BLaER1 (cell line): ENCODE data around the gene ERVK3-1.
"Not testable (repeated sequence)": the region's sequence is repeated elsewhere in the genome, so short reads cannot be mapped to it uniquely, and the experiment has no call there.

Source experiments
- H3K27ac ChIP-seq: shearing (Covaris generic); formaldehyde crosslinking; 2 replicates; pipeline ENCODE4 v1.8.1; 2022
- H3K27me3 ChIP-seq: shearing (Covaris generic); formaldehyde crosslinking; 2 replicates; pipeline ENCODE4 v1.8.1; 2022
- H3K36me3 ChIP-seq: shearing (Covaris generic); formaldehyde crosslinking; 2 replicates; pipeline ENCODE4 v1.8.1; 2022
- H3K4me1 ChIP-seq: shearing (Covaris generic); formaldehyde crosslinking; 2 replicates; pipeline ENCODE4 v1.8.1; 2022
- H3K4me2 ChIP-seq: shearing (Covaris generic); formaldehyde crosslinking; 2 replicates; pipeline ENCODE4 v1.8.1; 2022
- H3K4me3 ChIP-seq: shearing (Covaris generic); formaldehyde crosslinking; 2 replicates; pipeline ENCODE4 v1.8.1; 2022
- H3K9ac ChIP-seq: shearing (Covaris generic); formaldehyde crosslinking; 2 replicates; pipeline ENCODE4 v1.8.1; 2022
- H3K9me3 ChIP-seq: shearing (Covaris generic); formaldehyde crosslinking; 2 replicates; pipeline ENCODE4 v1.8.1; 2022
- H4K20me1 ChIP-seq: shearing (Covaris generic); formaldehyde crosslinking; 2 replicates; pipeline ENCODE4 v1.8.1; 2022
- Cebpa-rat ChIP-seq: shearing (Covaris generic); IDR thresholded peaks from 2 replicates; pipeline ENCODE4 v1.8.1; 2022

ERVK3-1 gene

DNA sequence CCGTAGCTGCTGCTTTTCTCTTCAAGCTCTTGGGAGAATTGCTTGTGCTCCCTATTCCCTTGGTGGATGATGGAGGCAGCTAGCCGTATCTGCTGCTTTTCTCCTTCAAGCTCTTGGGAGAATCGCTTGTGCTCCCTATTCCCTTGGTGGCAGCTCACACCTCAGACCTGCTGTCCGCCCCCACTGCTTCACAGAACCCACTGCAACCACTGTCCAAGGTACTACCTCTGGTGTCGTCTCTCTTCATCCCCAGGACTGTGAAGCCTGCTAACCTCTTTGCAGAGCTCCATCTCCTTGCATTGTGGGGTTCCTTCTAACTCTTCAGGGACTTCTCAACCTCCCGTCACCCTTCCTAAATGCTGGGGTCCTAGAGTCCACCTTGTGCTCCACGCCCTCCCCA lies 4.6 kb upstream of the ERVK3-1 start:
- peaks cover 8% of the 10 kb centered on the region; the same call in 1 of the 2 replicates for H3K4me1 ChIP-seq
- H3K4me2 ChIP-seq = no peak overlapping the region
- no peak for TF ChIP-seq Cebpa-rat
- no peak overlapping the region for H3K27ac ChIP-seq
- H3K4me3 ChIP-seq = no peak overlapping the region
- H3K27me3 ChIP-seq = no peaks in the 10 kb centered on the region
- H4K20me1 ChIP-seq = peaks cover 78% of the 10 kb centered on the region
- no peak overlapping the region for H3K9ac ChIP-seq
- peaks cover 76% of the 10 kb centered on the region for H3K36me3 ChIP-seq
- peaks cover 26% of the 10 kb centered on the region for H3K9me3 ChIP-seq

DNA sequence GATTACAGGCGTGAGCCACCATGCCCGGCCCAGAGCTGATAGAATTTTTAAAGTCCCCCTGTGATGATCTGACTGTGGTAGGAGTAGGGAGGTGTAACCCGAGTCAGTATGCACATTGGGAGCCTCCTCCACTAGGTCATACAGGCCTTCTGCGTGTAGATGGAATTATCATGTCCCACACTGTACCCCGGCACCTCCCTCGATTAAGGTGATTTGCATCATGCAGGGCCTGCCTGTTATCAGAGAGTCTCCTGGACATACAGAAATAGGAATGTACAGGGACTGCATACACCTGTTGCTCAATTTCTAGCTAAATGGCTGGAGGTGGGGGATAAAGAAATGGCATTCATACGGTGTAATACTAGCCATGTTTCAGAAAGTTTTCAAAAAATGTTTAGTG lies 922 bp upstream of the ERVK3-1 start:
- H3K36me3 ChIP-seq = peaks cover 71% of the 10 kb centered on the region
- H3K9ac ChIP-seq = no peak overlapping the region
- no peaks in the 10 kb centered on the region for H3K27me3 ChIP-seq
- H3K9me3 ChIP-seq = no peaks in the 10 kb centered on the region; the same call in 1 of the 2 replicates
- peaks cover 22% of the 10 kb centered on the region for H3K4me1 ChIP-seq
- H4K20me1 ChIP-seq = peaks cover 77% of the 10 kb centered on the region
- no peak overlapping the region for H3K27ac ChIP-seq
- no peak for TF ChIP-seq Cebpa-rat
- H3K4me2 ChIP-seq = peak overlapping the region; percentile 93
- no peak overlapping the region for H3K4me3 ChIP-seq

DNA sequence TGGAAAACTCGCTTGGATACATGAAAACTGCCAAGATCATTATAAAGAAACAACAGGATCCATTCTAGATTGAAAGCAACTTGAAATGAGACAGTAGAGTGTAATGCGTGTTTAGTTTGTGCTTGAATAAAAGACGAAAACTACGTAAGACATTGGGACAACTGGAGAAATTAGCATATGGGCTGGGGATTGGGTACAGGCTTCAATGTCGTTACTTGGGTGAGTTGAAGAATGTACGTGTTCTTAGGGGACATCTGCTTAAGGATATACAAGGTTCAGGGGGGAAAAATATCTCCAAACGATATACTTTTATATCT lies 471 bp upstream of the ERVK3-1 start:
- Histone ChIP-seq H3K4me3 (peak overlapping the region; percentile 79), H4K20me1 (peaks cover 78% of the 10 kb centered on the region), H3K9ac (no peak overlapping the region; the same call in 1 of the 2 replicates), H3K36me3 (peaks cover 71% of the 10 kb centered on the region), H3K27ac (no peak overlapping the region), H3K4me2 (peak overlapping the region; percentile 93), H3K27me3 (no peaks in the 10 kb centered on the region), H3K4me1 (peaks cover 22% of the 10 kb centered on the region), H3K9me3 (no peaks in the 10 kb centered on the region; the same call in 1 of the 2 replicates)
- no peak for TF ChIP-seq Cebpa-rat

DNA sequence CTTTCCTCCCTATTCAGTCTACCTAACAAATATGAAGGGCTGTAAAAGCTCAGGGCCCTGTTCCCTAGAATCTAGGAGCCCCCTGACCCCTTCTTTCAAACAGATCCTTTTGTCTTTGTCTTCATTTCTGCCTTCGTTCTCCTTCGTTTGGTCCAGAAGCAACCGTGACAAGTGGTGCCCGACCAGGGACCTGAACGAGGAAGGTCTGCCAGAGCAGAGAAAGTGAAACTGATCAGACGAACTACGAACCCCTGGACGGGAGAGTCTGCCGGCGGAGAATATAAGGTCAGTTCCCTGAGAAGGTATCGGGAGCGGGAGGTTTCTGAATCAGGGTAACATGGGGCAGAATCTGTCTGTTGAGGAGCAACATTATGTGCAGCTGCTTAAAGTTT lies 751 bp downstream of the ERVK3-1 start:
- H3K9me3 ChIP-seq = no peaks in the 10 kb centered on the region; the same call in 1 of the 2 replicates
- H3K4me3 ChIP-seq = peak overlapping the region; percentile 79
- TF ChIP-seq Cebpa-rat = no peak
- peaks cover 77% of the 10 kb centered on the region for H4K20me1 ChIP-seq
- peak overlapping the region; percentile 93 for H3K4me2 ChIP-seq
- H3K4me1 ChIP-seq = peaks cover 22% of the 10 kb centered on the region
- H3K27ac ChIP-seq = peak overlapping the region; percentile 85
- H3K36me3 ChIP-seq = peaks cover 71% of the 10 kb centered on the region
- H3K9ac ChIP-seq = peak overlapping the region; percentile 87
- H3K27me3 ChIP-seq = no peaks in the 10 kb centered on the region

DNA sequence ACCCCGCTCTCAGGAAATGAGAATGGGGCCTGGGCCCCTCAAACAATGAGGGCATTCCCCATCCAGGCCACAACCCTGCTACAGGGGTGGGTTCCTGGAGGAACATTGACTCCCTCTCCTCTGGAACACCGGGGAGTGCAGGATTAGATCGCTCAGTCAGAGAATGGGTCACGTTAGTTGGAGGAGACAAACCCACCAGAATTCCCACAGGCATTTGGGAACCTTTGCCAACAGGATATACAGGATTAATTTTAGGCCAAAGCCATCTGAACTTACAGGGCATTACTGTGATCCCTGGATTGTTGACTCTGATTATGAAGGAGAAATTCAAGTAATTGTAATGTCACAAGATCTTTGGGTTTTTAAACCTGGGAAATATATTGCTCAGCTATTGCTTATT lies 2.6 kb downstream of the ERVK3-1 start:
- Histone ChIP-seq H3K4me3 (no peak overlapping the region), H3K4me1 (peaks cover 22% of the 10 kb centered on the region), H4K20me1 (peaks cover 78% of the 10 kb centered on the region), H3K27ac (no peak overlapping the region), H3K9ac (no peak overlapping the region), H3K4me2 (no peak overlapping the region), H3K9me3 (no peaks in the 10 kb centered on the region), H3K27me3 (no peaks in the 10 kb centered on the region), H3K36me3 (peaks cover 74% of the 10 kb centered on the region)
- TF ChIP-seq Cebpa-rat = no peak

DNA sequence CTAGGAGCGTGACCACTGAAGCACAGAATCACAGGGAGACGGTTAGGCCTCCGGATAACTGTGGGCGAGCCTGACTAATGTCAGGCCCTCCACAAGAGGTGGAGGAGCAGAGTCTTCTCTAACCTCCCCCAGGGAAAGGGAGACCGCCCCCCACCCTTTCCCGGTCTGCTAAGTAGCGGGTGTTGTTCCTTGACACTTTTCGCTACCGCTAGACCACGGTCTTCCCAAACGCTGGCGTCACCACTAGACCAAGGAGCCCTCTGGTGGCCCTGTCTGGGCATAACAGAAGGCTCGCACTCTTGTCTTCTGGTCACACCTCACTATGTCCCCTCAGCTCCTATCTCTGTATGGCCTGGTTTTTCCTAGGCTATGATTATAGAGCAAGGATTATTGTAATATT lies 5.5 kb downstream of the ERVK3-1 start:
- H3K4me1 ChIP-seq = peaks cover 14% of the 10 kb centered on the region
- H3K27ac ChIP-seq, H3K27me3 ChIP-seq, H3K9me3 ChIP-seq, H3K4me3 ChIP-seq, H3K9ac ChIP-seq, H3K4me2 ChIP-seq: not testable (repeated sequence)
- H3K36me3 ChIP-seq = peaks cover 95% of the 10 kb centered on the region
- H4K20me1 ChIP-seq = peaks cover 83% of the 10 kb centered on the region

DNA sequence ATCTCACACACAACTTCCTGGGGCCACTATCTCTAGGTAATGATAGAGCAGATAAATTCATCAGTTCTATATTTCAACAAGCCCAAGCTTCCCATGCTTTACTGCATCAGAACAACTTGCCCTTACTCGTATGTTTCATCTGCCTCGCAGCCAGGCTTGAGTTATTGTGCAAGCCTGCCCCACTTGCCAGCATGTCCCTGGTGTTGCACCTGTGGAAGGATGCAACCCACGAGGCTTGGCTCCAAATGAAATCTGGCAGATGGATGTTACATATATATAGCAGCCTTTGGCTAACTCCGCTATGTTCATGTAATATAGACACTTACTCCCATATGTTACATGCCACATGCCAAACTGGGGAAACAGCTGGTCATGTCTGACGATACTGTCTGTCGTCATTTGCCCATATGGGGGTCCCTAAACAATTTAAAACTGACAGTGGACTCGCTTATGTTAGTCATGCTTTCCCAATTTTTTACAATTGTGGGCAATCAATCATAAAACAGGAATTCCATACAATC lies 6.2 kb downstream of the ERVK3-1 start:
- Histone ChIP-seq H3K36me3 (peaks cover 99% of the 10 kb centered on the region), H3K9ac (no peak overlapping the region), H3K4me1 (peaks cover 9% of the 10 kb centered on the region), H3K4me2 (no peak overlapping the region), H3K27ac (no peak overlapping the region), H4K20me1 (peaks cover 86% of the 10 kb centered on the region), H3K27me3 (no peaks in the 10 kb centered on the region), H3K4me3 (no peak overlapping the region), H3K9me3 (no peaks in the 10 kb centered on the region)
- TF ChIP-seq Cebpa-rat = no peak

DNA sequence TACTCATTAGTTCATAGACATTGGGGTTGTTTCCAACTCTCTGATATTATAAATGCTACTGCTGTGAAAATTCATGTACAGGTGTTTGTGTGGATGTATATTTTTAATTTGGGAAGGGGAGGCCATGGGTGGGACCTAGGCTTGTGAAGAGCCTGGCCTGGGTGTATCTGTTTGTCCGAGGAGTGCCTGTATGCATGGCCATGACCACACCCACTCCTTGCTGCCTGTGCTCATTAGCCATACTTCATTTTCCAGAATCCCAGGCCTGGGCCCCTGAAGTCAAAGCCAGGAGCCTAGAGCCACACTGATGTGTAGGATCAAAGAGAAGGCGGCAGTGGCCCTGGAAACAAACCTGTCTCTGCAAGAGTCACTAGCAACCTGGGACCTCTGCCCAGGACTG lies 10.4 kb downstream of the ERVK3-1 start:
- Histone ChIP-seq H3K27me3 (no peaks in the 10 kb centered on the region), H3K4me3 (no peak overlapping the region), H3K9me3 (no peaks in the 10 kb centered on the region), H3K36me3 (peaks cover 80% of the 10 kb centered on the region), H4K20me1 (peaks cover 94% of the 10 kb centered on the region), H3K4me2 (no peak overlapping the region), H3K9ac (no peak overlapping the region), H3K27ac (no peak overlapping the region), H3K4me1 (no peaks in the 10 kb centered on the region)
- TF ChIP-seq Cebpa-rat = no peak

DNA sequence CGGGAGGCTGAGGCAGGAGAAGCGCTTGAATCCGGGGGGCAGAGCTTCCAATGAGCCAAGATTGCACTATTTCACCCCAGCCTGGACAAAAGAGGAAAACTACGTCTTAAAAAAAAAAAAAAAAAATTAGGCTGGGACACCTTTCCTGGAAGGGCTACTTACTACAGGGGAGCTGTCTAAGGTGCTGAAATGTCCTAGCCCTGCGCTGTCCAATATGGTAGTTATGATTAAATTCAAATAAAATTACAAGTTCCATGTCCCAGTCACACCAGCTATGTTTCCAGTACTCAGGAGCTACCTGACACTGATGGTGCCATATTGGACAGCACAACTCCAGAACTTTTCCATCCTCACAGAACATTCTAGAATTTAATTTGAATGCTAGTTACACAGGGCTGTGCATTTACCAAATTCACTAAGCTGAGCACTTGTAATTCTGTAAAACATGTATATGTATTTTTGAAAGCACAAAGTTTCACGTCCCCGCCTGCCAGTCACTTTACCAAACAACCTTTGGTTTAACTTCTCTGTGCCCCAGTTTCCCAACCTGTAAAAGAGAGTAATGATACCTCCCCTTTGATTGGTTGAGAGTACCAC lies 12.4 kb downstream of the ERVK3-1 start:
- H3K4me2 ChIP-seq = no peak overlapping the region
- no peaks in the 10 kb centered on the region for H3K9me3 ChIP-seq
- H3K4me3 ChIP-seq = no peak overlapping the region
- H3K36me3 ChIP-seq = peaks cover 68% of the 10 kb centered on the region
- no peak overlapping the region for H3K9ac ChIP-seq
- no peaks in the 10 kb centered on the region for H3K4me1 ChIP-seq
- H3K27ac ChIP-seq = no peak overlapping the region
- no peak for TF ChIP-seq Cebpa-rat
- H4K20me1 ChIP-seq = peaks cover 89% of the 10 kb centered on the region
- no peaks in the 10 kb centered on the region for H3K27me3 ChIP-seq

DNA sequence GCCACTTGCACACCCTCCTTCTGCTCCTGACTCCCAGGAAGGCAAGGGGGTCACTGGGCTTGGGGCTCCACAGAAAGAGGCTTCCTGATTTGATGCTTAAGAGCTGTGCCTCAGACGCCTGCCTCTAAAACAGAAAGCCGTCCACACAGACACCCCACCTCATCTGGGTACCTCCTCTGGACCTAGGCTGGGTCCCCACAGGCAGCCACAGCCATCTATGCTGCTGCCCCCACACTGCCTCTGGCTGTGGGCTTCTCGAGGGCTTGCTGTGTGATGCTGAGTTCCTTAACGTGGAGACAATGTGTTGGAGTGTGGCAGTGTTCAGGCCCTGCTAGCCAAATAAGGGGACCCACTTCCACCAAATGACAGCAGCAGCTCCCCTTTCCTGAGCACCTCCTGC lies 13.1 kb downstream of the ERVK3-1 start:
- no peak overlapping the region for H3K4me2 ChIP-seq
- H3K27ac ChIP-seq = no peak overlapping the region
- no peaks in the 10 kb centered on the region for H3K9me3 ChIP-seq
- H4K20me1 ChIP-seq = peaks cover 89% of the 10 kb centered on the region
- no peaks in the 10 kb centered on the region for H3K27me3 ChIP-seq
- H3K36me3 ChIP-seq = peaks cover 68% of the 10 kb centered on the region
- H3K4me1 ChIP-seq = no peaks in the 10 kb centered on the region
- H3K9ac ChIP-seq = no peak overlapping the region
- TF ChIP-seq Cebpa-rat = no peak
- no peak overlapping the region for H3K4me3 ChIP-seq

DNA sequence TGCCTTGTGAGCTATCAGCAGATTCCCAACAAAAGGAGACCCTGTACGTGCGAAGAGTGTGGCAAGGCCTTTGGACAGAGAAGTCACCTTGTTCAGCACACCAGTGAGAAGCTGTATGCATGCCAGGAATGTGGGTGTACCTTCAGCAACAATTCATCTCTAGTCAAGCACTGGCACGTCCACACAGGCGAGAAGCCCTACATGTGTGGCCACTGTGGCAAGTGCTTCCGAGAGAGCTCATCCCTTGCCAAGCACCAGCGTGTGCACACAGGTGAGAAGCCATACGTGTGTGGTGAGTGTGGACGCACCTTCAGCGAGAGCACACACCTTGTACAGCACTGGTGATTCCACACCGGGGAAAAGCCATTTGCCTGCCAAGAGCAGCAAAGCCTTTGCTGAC lies 14.1 kb downstream of the ERVK3-1 start:
- Histone ChIP-seq H3K4me2 (no peak overlapping the region), H3K27ac (no peak overlapping the region), H3K27me3 (no peaks in the 10 kb centered on the region), H3K9me3 (no peaks in the 10 kb centered on the region), H3K4me3 (no peak overlapping the region), H4K20me1 (peaks cover 87% of the 10 kb centered on the region), H3K36me3 (peaks cover 60% of the 10 kb centered on the region), H3K9ac (no peak overlapping the region), H3K4me1 (no peaks in the 10 kb centered on the region)
- TF ChIP-seq Cebpa-rat = no peak
